ENCODE results near the gene WEE2. TPM values are rescaled to one million over a fixed set of nuclear protein-coding genes. Genes with fewer than 3 reads are reported as not detected.

Gene WEE2
- total RNA-seq, 2 donors from 2014 or later, result not detected

DNA sequence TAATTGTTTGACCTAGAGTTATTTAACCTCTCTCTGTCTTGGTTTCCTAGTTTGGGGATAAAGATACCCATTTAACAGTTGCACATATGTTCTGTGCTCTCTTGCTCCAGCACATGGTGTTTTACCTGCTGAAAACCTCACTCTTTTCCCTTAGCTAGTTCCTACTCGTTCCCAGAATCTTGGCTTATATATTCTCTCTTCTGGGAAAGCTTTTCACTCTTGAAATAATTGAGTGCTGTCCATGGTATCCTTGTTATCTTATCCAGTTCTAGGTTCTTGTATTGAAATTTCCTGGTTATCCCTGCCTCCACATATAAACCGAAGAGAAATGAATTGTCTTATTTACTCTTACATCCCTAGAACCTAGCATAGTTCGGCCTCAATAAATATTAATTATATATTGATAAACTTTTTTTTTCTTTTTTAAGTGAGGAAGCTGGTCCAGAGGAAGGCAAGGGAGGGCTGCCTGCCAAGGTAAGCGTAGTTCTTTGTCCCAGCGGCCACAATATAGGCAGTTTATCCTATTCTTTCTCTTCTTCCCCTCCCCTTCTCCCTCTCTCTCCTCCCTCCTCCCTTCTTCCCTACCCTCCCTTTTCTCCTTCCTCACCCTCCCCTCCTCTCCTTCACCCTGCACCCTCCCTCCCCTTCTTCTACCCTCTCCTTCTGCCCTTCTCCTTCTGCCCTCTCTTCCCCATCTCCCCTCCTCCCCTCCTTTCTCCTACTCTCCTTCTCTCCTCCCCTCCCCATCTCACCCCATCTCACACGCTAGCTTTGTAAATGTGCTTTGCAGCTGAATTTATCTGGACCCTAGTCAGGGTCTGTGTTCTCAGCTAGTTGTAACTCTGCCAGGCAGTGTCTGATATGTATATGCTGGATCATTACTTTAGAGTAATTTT, 7.9 kb downstream of the WEE2 start:
- H3K9me3 ChIP-seq, result no peaks in the 10 kb centered on the region
- TF ChIP-seq, protein P1, sequence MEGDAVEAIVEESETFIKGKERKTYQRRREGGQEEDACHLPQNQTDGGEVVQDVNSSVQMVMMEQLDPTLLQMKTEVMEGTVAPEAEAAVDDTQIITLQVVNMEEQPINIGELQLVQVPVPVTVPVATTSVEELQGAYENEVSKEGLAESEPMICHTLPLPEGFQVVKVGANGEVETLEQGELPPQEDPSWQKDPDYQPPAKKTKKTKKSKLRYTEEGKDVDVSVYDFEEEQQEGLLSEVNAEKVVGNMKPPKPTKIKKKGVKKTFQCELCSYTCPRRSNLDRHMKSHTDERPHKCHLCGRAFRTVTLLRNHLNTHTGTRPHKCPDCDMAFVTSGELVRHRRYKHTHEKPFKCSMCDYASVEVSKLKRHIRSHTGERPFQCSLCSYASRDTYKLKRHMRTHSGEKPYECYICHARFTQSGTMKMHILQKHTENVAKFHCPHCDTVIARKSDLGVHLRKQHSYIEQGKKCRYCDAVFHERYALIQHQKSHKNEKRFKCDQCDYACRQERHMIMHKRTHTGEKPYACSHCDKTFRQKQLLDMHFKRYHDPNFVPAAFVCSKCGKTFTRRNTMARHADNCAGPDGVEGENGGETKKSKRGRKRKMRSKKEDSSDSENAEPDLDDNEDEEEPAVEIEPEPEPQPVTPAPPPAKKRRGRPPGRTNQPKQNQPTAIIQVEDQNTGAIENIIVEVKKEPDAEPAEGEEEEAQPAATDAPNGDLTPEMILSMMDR (IDR thresholded peaks at IDR 0.05), result no peak
- no peak for TF ChIP-seq POLR2A (IDR thresholded peaks at IDR 0.05)
- H3K4me3 ChIP-seq, result no peak overlapping the region
- no peaks in the 10 kb centered on the region for H3K36me3 ChIP-seq (replicated peaks in 1 of 2; ENCODE audit: insufficient read depth in 1 of 2, low read depth in 2 of 2)
- no peaks in the 10 kb centered on the region for H3K27me3 ChIP-seq
- intact Hi-C loops (cut with DNase I), result no loop called here
- H3K27ac ChIP-seq, result no peak overlapping the region
- H3K4me1 ChIP-seq, result no peaks in the 10 kb centered on the region
- 78 to 81% methylated on average over 6 of the region's 6 CpGs for WGBS, 2 donors
- no peak for DNase-seq
- no peak for ATAC-seq

DNA sequence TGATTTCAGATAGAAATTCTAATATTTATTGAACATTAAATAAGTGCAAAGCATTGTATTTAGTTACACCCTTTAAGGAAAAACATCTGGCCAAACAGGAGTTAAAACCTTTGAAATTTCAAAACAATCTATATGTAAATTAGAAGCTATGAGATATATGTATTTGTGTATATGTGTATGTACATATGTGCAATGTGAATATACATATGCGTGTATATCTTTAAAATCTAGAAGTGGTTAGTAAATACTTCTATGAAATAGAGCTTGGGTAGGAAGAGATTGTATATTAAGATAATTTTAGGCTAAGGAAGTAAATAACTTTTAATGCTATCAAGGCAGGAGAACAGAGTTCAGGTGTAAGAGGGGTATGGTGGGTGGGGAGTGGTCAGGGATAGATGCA, 9.3 kb downstream of the WEE2 start:
- DNase-seq (no peak), ATAC-seq (no peak)
- H3K4me3 ChIP-seq, result no peak overlapping the region
- H3K27me3 ChIP-seq, result no peaks in the 10 kb centered on the region
- H3K4me1 ChIP-seq, result no peaks in the 10 kb centered on the region
- intact Hi-C loops (cut with DNase I), result no loop called here
- H3K27ac ChIP-seq, result no peak overlapping the region
- WGBS, 2 donors, result 83 to 87% methylated on average over 1 of the region's 1 CpG
- no peaks in the 10 kb centered on the region for H3K9me3 ChIP-seq
- TF ChIP-seq, protein P1 (IDR thresholded peaks at IDR 0.05), result no peak
- TF ChIP-seq POLR2A (IDR thresholded peaks at IDR 0.05), result no peak
- H3K36me3 ChIP-seq (replicated peaks in 1 of 2; ENCODE audit: insufficient read depth in 1 of 2, low read depth in 2 of 2), result no peaks in the 10 kb centered on the region

DNA sequence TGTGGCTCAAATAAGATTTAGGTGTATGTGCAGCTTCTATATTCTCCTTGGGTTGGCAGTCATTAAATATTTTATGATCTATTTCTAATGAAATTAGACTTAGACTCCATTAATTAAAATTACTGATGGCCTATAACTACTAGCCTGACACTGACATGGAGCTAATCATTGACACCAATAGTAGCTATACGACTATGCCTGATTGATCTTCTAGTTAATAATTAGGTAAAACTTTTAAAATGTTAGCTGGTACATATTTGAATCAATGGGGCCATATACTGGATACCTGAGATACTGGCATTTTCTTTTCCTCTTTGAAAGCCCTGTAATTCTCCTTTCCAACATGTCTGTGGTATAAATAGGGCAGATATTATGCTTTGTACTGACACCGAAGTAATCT, 14.4 kb downstream of the WEE2 start:
- 31 to 44% methylated on average over 2 of the region's 2 CpGs for WGBS, 2 donors
- intact Hi-C loops (cut with DNase I), result no loop called here
- Histone ChIP-seq H3K9me3 (no peaks in the 10 kb centered on the region), H3K36me3 (replicated peaks in 1 of 2; ENCODE audit: insufficient read depth in 1 of 2, low read depth in 2 of 2) (no peaks in the 10 kb centered on the region), H3K4me1 (no peaks in the 10 kb centered on the region), H3K27ac (no peak overlapping the region), H3K27me3 (no peaks in the 10 kb centered on the region), H3K4me3 (no peak overlapping the region)
- ATAC-seq (no peak), DNase-seq (no peak)
- TF ChIP-seq, protein P1 (IDR thresholded peaks at IDR 0.05), result no peak
- no peak for TF ChIP-seq POLR2A (IDR thresholded peaks at IDR 0.05)

DNA sequence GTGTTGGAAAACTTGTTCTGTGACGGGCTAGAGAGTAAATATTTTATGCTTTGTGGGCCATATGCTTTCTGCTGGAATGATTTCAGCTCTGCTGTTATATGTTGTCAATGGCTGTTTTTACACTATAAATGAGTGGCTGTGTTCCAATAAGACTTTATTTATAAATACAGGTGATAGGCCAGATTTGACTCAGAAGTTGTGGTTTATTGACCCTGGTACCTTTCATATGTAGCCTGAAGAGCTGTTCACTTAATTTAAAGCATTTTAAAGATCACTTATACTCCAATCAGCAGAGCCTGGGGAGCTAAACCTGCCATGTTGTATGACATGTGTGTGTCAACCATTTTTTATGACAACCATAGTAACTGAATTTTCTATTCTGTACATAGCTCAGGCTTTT, 20.9 kb downstream of the WEE2 start:
- Histone ChIP-seq H3K4me3 (no peak overlapping the region), H3K27me3 (no peaks in the 10 kb centered on the region), H3K9me3 (no peaks in the 10 kb centered on the region), H3K27ac (no peak overlapping the region), H3K36me3 (replicated peaks in 1 of 2; ENCODE audit: insufficient read depth in 1 of 2, low read depth in 2 of 2) (no peaks in the 10 kb centered on the region), H3K4me1 (no peaks in the 10 kb centered on the region)
- no peak for DNase-seq
- 87 to 88% methylated on average over 1 of the region's 1 CpG for WGBS, 2 donors
- ATAC-seq, result no peak
- intact Hi-C loops (cut with DNase I), result no loop called here
- TF ChIP-seq, protein P1 (IDR thresholded peaks at IDR 0.05), result no peak
- TF ChIP-seq POLR2A (IDR thresholded peaks at IDR 0.05), result no peak
